Prostate gland (tissue), 2 donors: ENCODE data around the gene MBNL1.

ENCODE experiments used
- POLR2AphosphoS5 ChIP-seq: sonication (generic); formaldehyde crosslinking; IDR thresholded peaks from one replicate; pipeline ENCODE4 v1.6.1; 2017; ENCODE audit warnings: antibody characterized with exemption
- TF ChIP-seq, protein P1 (sequence below), 4 experiments: fragments of 200-600 bp in 2 of 4; fragments of 450-650 bp in 2 of 4; sonication (generic) in 2 of 4; IDR thresholded peaks; 1 replicate in 3 of 4; 2 replicates in 1 of 4; pipeline ENCODE4 v1.5.1; 2016 to 2019; ENCODE audit warnings: antibody characterized with exemption in 4 of 4, mild to moderate bottlenecking in 2 of 4, moderate library complexity in 2 of 4

DNA sequence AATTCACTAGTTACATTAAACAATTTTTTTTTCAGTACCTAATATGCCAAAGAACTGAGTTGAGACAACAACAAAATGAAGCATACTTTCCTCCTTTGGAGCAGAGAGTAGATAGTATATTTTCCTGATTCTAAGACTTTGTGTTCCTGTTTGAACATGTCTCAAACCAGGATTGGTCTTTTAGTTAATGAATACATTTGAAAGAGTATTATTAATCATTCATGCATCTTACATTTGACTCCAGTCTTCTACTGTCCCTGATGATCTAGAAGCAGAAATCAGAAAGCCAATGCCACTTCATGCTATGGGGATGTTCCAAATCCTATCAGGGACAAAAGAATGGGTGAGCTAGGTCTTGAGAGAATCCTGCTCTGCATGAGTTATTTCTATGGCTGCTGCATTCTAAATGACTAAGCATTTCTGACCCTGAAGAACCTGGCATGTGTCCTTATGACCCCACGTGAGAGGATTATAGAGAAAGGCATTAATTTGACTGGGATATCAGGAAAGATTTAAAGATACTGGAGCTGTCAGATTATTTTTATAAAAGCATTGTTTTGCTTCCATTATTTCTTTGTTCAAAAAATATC, 32.9 kb upstream of the MBNL1 start:
- TF ChIP-seq, protein P1, sequence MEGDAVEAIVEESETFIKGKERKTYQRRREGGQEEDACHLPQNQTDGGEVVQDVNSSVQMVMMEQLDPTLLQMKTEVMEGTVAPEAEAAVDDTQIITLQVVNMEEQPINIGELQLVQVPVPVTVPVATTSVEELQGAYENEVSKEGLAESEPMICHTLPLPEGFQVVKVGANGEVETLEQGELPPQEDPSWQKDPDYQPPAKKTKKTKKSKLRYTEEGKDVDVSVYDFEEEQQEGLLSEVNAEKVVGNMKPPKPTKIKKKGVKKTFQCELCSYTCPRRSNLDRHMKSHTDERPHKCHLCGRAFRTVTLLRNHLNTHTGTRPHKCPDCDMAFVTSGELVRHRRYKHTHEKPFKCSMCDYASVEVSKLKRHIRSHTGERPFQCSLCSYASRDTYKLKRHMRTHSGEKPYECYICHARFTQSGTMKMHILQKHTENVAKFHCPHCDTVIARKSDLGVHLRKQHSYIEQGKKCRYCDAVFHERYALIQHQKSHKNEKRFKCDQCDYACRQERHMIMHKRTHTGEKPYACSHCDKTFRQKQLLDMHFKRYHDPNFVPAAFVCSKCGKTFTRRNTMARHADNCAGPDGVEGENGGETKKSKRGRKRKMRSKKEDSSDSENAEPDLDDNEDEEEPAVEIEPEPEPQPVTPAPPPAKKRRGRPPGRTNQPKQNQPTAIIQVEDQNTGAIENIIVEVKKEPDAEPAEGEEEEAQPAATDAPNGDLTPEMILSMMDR (IDR thresholded peaks at IDR 0.05), result no peak
- TF ChIP-seq POLR2AphosphoS5, result no peak
